LoVo (cell line): ENCODE results near the gene TIMP2.
A peak's percentile ranks its signal among the peaks of the same experiment; 100 is the strongest.
"Not testable (repeated sequence)": the region's sequence is repeated elsewhere in the genome, so short reads cannot be mapped to it uniquely, and the experiment has no call there.

Source experiments
- DNase-seq: peaks from one replicate; pipeline ENCODE4 v3.0.0-alpha.2; 2016; ENCODE audit warnings: low spot score

The TIMP2 gene

GRCh38 chr17:78954684-78955083 lies 29.5 kb upstream of the TIMP2 start:
- no peak for DNase-seq

GRCh38 chr17:78953356-78954350 lies 28.5 kb upstream of the TIMP2 start:
- DNase-seq = no peak

- no peak for DNase-seq
Observed at GRCh38 chr17:78952706-78953105, 27.5 kb upstream of the TIMP2 start.

- DNase-seq = no peak
Observed at GRCh38 chr17:78951967-78952551, 26.9 kb upstream of the TIMP2 start.

GRCh38 chr17:78950870-78951269 lies 25.7 kb upstream of the TIMP2 start:
- DNase-seq = no peak

- no peak for DNase-seq
Observed at GRCh38 chr17:78947235-78948149, 22.3 kb upstream of the TIMP2 start.

GRCh38 chr17:78946631-78947030 lies 21.4 kb upstream of the TIMP2 start:
- DNase-seq = no peak

GRCh38 chr17:78946131-78946530 lies 20.9 kb upstream of the TIMP2 start:
- no peak for DNase-seq

GRCh38 chr17:78945455-78945854 lies 20.3 kb upstream of the TIMP2 start:
- DNase-seq = not testable (repeated sequence)

GRCh38 chr17:78944956-78945355 lies 19.8 kb upstream of the TIMP2 start:
- DNase-seq = no peak

- DNase-seq = no peak
Observed at GRCh38 chr17:78944026-78944425, 18.8 kb upstream of the TIMP2 start.

GRCh38 chr17:78940708-78941107 lies 15.5 kb upstream of the TIMP2 start:
- DNase-seq = no peak

GRCh38 chr17:78940258-78940657 lies 15.1 kb upstream of the TIMP2 start:
- no peak for DNase-seq

GRCh38 chr17:78939615-78940014 lies 14.4 kb upstream of the TIMP2 start:
- no peak for DNase-seq

GRCh38 chr17:78937561-78937960 lies 12.4 kb upstream of the TIMP2 start:
- no peak for DNase-seq

GRCh38 chr17:78935419-78936323 lies 10.5 kb upstream of the TIMP2 start:
- no peak for DNase-seq

GRCh38 chr17:78934681-78935418 lies 9.7 kb upstream of the TIMP2 start:
- no peak for DNase-seq

- peak; percentile 11 for DNase-seq
Observed at GRCh38 chr17:78933959-78934568, 8.9 kb upstream of the TIMP2 start.

GRCh38 chr17:78933025-78933958 lies 8.1 kb upstream of the TIMP2 start:
- DNase-seq = peak; percentile 63
